Neutrophil (primary cell): Measurements from ENCODE around the gene TRIM38.
A peak's percentile ranks its signal among the peaks of the same experiment; 100 is the strongest.

Experiments
- H3K27ac ChIP-seq: fragments of 200-600 bp; sonication (generic); 2 replicates; pipeline ENCODE4 v1.5.1; 2016; ENCODE audit warnings: mild to moderate bottlenecking, moderate library complexity
- H3K27me3 ChIP-seq: fragments of 200-600 bp; sonication (generic); 2 replicates; pipeline ENCODE4 v1.6.0; 2016; ENCODE audit warnings: mild to moderate bottlenecking
- H3K36me3 ChIP-seq: fragments of 200-600 bp; sonication (generic); 2 replicates; pipeline ENCODE4 v1.5.1; 2017
- H3K4me1 ChIP-seq, 2 experiments: fragments of 200-600 bp in 1 of 2; sonication (generic) in 1 of 2; 1 replicate in 1 of 2; 2 replicates in 1 of 2; pipeline versions ENCODE4 v1.5.1 to v1.6.1; 2013 to 2016; ENCODE audit warnings: low read depth in 1 of 2, low read length in 1 of 2, mild to moderate bottlenecking in 1 of 2, moderate library complexity in 1 of 2; ENCODE audit not compliant: control insufficient read depth in 1 of 2, insufficient read depth in 1 of 2
- H3K4me3 ChIP-seq, 2 experiments: fragments of 200-600 bp in 1 of 2; sonication (generic) in 1 of 2; 1 replicate in 1 of 2; 2 replicates in 1 of 2; pipeline ENCODE4 v1.5.1; 2013 to 2016; ENCODE audit warnings: low read depth in 1 of 2, low read length in 1 of 2, mild to moderate bottlenecking in 1 of 2, moderate library complexity in 1 of 2
- H3K9me3 ChIP-seq: fragments of 200-600 bp; sonication (generic); 2 replicates; pipeline ENCODE4 v1.5.1; 2016
- TF ChIP-seq, protein P1 (sequence below): fragments of 200-600 bp; sonication (generic); IDR thresholded peaks from 2 replicates; pipeline ENCODE4 v1.5.1; 2016; ENCODE audit warnings: antibody characterized with exemption

The TRIM38 gene

DNA sequence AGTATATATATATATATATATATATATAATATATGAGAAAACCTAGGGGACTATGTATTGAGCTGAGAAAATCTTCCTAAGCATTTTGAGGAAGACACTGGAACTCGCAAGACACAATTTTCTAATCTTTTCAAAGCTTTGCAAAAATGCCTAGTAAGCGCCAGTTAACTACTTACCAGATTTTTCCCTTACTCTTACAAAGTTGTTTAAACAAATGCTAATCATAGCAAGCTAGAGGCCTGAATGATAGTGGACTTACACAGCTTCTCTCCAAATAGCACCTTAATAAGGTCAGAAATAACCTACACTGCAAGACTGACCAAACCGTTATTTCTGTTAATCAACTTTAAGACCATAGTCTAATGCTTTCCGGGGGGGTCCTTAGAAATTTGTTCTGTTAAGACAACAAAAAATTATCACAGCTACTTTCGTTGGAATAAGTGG, 68.6 kb downstream of the TRIM38 start:
- peaks cover 7% of the 10 kb centered on the region for H3K9me3 ChIP-seq
- H3K4me3 ChIP-seq, result peak overlapping the region; percentile 60 to 67
- H3K36me3 ChIP-seq, result no peaks in the 10 kb centered on the region
- H3K27ac ChIP-seq, result peak overlapping the region; percentile 76
- TF ChIP-seq, protein P1, sequence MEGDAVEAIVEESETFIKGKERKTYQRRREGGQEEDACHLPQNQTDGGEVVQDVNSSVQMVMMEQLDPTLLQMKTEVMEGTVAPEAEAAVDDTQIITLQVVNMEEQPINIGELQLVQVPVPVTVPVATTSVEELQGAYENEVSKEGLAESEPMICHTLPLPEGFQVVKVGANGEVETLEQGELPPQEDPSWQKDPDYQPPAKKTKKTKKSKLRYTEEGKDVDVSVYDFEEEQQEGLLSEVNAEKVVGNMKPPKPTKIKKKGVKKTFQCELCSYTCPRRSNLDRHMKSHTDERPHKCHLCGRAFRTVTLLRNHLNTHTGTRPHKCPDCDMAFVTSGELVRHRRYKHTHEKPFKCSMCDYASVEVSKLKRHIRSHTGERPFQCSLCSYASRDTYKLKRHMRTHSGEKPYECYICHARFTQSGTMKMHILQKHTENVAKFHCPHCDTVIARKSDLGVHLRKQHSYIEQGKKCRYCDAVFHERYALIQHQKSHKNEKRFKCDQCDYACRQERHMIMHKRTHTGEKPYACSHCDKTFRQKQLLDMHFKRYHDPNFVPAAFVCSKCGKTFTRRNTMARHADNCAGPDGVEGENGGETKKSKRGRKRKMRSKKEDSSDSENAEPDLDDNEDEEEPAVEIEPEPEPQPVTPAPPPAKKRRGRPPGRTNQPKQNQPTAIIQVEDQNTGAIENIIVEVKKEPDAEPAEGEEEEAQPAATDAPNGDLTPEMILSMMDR, result no peak
- peaks cover 38 to 42% of the 10 kb centered on the region in 2 experiments for H3K4me1 ChIP-seq
- H3K27me3 ChIP-seq, result no peaks in the 10 kb centered on the region

DNA sequence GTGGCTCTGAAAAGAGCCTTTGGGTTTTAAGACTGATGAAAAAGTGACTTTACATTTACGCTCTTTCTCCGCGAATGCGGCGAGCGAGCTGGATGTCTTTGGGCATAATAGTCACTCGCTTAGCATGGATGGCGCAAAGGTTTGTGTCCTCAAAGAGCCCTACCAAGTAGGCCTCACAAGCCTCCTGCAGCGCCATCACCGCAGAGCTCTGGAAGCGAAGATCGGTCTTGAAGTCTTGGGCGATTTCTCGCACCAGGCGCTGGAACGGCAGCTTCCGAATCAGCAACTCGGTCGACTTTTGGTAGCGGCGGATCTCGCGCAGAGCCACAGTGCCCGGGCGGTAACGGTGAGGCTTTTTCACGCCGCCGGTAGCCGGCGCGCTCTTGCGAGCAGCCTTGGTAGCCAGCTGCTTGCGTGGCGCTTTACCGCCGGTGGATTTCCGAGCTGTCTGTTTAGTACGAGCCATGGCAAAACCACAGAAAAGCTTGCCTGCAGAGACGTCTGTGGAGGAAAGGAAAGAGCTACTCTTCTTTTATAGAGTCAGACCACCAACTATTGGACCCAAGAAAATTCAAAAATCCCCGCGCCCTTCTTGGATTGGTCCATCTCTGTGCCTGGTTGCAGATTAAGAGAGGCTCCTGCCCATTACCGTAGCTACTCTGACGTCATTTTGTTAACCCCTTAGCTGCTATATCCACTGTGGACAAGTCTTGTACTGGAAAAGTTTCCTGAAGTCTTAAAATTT, 69.2 kb downstream of the TRIM38 start:
- peaks cover 32 to 36% of the 10 kb centered on the region in 2 experiments for H3K4me1 ChIP-seq
- TF ChIP-seq, protein P1, result no peak
- H3K27ac ChIP-seq, result peak overlapping the region; percentile 76
- no peaks in the 10 kb centered on the region for H3K27me3 ChIP-seq
- no peaks in the 10 kb centered on the region for H3K36me3 ChIP-seq
- H3K4me3 ChIP-seq, result peak overlapping the region; percentile 60 to 67
- H3K9me3 ChIP-seq, result peaks cover 7% of the 10 kb centered on the region

DNA sequence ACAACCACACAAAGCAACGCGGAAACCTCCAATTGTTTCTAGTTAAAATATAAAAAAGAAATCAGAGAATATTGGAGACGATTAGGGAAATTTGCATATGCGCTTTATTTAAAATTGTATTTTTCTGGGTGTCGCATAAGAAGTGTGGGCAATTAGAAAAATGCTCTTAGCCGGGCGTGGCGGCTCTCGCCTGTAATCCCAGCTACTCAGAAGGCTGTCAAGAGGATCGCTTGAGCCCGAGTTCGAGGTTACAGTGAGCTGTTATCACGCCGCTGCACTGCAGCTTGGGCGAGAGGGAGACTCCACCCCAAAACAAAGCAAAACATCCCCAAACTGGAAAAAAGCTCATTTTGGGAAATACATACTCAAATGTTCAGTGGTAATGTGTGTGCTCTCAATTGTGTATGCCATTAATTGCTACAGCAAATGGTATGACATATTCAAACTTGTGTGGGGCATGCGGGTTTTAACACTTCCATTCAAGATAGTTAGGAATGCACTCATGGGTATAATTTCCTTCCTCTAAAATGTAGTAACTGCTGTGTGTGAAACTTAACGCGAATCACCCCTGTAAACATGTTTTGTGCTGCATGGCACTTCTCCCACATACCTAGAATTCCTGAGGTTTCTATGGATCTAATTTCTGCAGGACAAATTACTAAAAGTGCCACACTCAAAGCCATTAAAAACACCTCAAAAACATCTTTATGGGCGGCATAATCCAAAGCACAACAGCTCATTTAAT, 69.9 kb downstream of the TRIM38 start:
- H3K27ac ChIP-seq, result peak overlapping the region; percentile 76
- peak overlapping the region; percentile 60 to 67 for H3K4me3 ChIP-seq
- peaks cover 26 to 31% of the 10 kb centered on the region in 2 experiments for H3K4me1 ChIP-seq
- H3K36me3 ChIP-seq, result no peaks in the 10 kb centered on the region
- H3K9me3 ChIP-seq, result peaks cover 7% of the 10 kb centered on the region
- H3K27me3 ChIP-seq, result no peaks in the 10 kb centered on the region
- TF ChIP-seq, protein P1, result no peak

DNA sequence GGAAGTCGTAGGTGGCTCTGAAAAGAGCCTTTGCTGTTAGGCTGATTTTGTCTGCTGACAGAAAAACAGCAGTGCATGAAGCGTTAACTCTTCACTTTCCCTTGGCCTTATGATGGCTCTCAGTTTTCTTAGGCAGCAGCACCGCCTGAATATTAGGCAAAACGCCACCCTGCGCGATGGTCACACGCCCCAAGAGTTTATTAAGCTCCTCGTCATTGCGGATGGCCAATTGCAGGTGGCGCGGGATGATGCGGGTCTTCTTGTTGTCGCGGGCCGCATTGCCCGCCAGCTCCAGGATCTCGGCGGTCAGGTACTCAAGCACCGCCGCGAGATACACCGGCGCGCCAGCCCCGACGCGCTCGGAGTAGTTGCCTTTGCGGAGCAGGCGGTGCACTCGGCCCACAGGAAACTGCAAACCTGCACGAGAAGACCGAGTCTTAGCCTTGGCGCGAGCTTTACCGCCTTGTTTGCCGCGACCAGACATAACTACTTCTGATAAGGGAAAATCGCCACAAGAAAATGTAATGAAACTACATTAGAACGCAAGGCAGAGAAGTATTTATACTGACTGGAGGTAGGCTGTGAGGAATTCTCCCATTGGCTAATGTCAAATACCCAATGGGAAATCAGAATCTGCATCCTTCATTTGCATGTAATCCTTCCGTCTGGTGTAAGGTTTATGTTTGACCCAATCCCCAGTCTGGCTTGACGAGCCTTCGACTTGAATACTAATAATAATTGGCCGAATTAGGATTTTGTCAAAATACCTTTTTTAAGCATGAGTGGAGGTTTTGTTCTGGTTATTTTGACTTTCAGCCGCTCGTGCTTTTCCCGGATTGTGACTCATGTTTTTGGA, 70.7 kb downstream of the TRIM38 start:
- peaks cover 7% of the 10 kb centered on the region for H3K9me3 ChIP-seq
- no peaks in the 10 kb centered on the region for H3K36me3 ChIP-seq
- H3K27me3 ChIP-seq, result no peaks in the 10 kb centered on the region
- TF ChIP-seq, protein P1, result no peak
- H3K4me1 ChIP-seq, result peaks cover 23 to 26% of the 10 kb centered on the region in 2 experiments
- peak overlapping the region; percentile 76 for H3K27ac ChIP-seq
- H3K4me3 ChIP-seq, result peak overlapping the region; percentile 60 to 67

DNA sequence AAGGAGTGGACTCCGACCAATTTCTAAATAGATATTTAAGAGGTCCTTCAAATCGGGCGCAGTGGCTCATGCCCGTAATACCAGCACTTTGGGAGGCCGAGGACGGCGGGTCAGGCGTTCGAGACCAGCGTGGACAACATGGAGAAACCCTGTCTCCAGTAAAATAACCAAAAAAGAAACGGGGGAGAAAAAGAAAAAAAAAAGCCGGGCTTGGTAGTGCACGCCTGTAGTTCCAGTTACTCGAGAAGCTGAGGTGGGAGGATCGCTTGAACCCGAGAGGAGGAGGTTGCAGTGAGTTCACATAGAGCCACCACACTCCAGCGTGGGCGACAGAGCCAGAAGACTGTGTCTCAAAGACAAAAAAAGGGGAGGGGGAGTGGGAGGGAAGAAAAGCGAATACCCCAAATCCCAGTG, 71.3 kb downstream of the TRIM38 start:
- no peaks in the 10 kb centered on the region for H3K36me3 ChIP-seq
- peak overlapping the region; percentile 60 to 67 for H3K4me3 ChIP-seq
- H3K27ac ChIP-seq, result peak overlapping the region; percentile 76
- TF ChIP-seq, protein P1, result no peak
- H3K9me3 ChIP-seq, result peaks cover 7% of the 10 kb centered on the region
- H3K4me1 ChIP-seq, result peaks cover 23 to 26% of the 10 kb centered on the region in 2 experiments
- no peaks in the 10 kb centered on the region for H3K27me3 ChIP-seq
